Hepatocyte (in vitro differentiated cells): ENCODE measurements around the gene GPR78. TPM values are rescaled to one million over a fixed set of nuclear protein-coding genes. Genes with fewer than 3 reads are reported as not detected.
"Not testable (repeated sequence)": the region's sequence is repeated elsewhere in the genome, so short reads cannot be mapped to it uniquely, and the experiment has no call there.

Experiments used
- DNase-seq: peaks from one replicate; pipeline ENCODE4 v3.0.0-alpha.2; 2016; ENCODE audit warnings: low spot score
- H2AFZ ChIP-seq: fragments of 200-600 bp; sonication (generic); 2 replicates; pipeline ENCODE4 v1.6.0; 2016; ENCODE audit warnings: antibody characterized with exemption, mild to moderate bottlenecking
- H3K27ac ChIP-seq: fragments of 200-600 bp; sonication (generic); 2 replicates; pipeline ENCODE4 v1.5.1; 2016; ENCODE audit warnings: mild to moderate bottlenecking
- H3K27me3 ChIP-seq: fragments of 200-600 bp; sonication (generic); 2 replicates; pipeline ENCODE4 v1.6.1; 2016
- H3K36me3 ChIP-seq: fragments of 200-600 bp; sonication (generic); replicated peaks from 2 replicates; pipeline ENCODE4 v1.5.1; 2016; ENCODE audit warnings: low read depth; ENCODE audit not compliant: insufficient read depth
- H3K4me1 ChIP-seq: fragments of 200-600 bp; sonication (generic); 2 replicates; pipeline ENCODE4 v1.5.1; 2016; ENCODE audit warnings: mild to moderate bottlenecking, moderate library complexity; ENCODE audit not compliant: insufficient read depth
- H3K4me2 ChIP-seq: fragments of 200-600 bp; sonication (generic); 2 replicates; pipeline ENCODE4 v1.6.0; 2016
- H3K4me3 ChIP-seq: fragments of 200-600 bp; sonication (generic); 2 replicates; pipeline ENCODE4 v1.5.1; 2016; ENCODE audit warnings: mild to moderate bottlenecking
- H3K79me2 ChIP-seq: fragments of 200-600 bp; sonication (generic); 2 replicates; pipeline ENCODE4 v1.6.0; 2017; ENCODE audit warnings: mild to moderate bottlenecking
- H3K9me2 ChIP-seq: fragments of 200-600 bp; sonication (generic); replicated peaks from 2 replicates; pipeline ENCODE4 v1.6.0; 2017; ENCODE audit warnings: mild to moderate bottlenecking; ENCODE audit not compliant: insufficient read depth
- H3K9me3 ChIP-seq: fragments of 200-600 bp; sonication (generic); 2 replicates; pipeline ENCODE4 v1.5.1; 2016; ENCODE audit warnings: low read depth, mild to moderate bottlenecking
- H4K20me1 ChIP-seq: fragments of 200-600 bp; sonication (generic); 2 replicates; pipeline ENCODE4 v1.6.0; 2016; ENCODE audit warnings: mild to moderate bottlenecking; ENCODE audit not compliant: insufficient read depth, poor library complexity, severe bottlenecking
- EZH2 ChIP-seq: fragments of 200-600 bp; sonication (generic); IDR thresholded peaks from 2 replicates; pipeline ENCODE4 v1.6.1; 2016; ENCODE audit warnings: antibody characterized with exemption, mild to moderate bottlenecking, borderline replicate concordance
- EZH2phosphoT487 ChIP-seq: fragments of 200-600 bp; sonication (generic); IDR thresholded peaks from one replicate; pipeline ENCODE4 v1.6.1; 2018; ENCODE audit warnings: antibody characterized with exemption, mild to moderate bottlenecking, low read depth, moderate library complexity; ENCODE audit not compliant: unreplicated experiment, severe bottlenecking
- WGBS: methylation state at CpG from one replicate; pipeline ENCODE4 v1.1.6; 2016; ENCODE audit warnings: low lambda C conversion rate; ENCODE audit errors: missing lambda C conversion rate; 5-methylcytosine and 5-hydroxymethylcytosine counted together
- polyA plus RNA-seq: library from polyadenylated mRNA; unstranded; fragments of >200 nt; fragmentation: Nextera tagmentation; extraction: Ambion mirVana; gene quantifications from 2 replicates; pipeline ENCODE4 v1.2.1, GENCODE V29; 2016
- total RNA-seq: library from RNA; depleted of rRNA; stranded (reverse); fragments of >200 nt; gene quantifications from 2 replicates; pipeline ENCODE4 v1.2.3, GENCODE V29; 2014
- TF ChIP-seq, protein P1 (sequence below): fragments of 200-600 bp; sonication (generic); IDR thresholded peaks from 2 replicates; pipeline ENCODE4 v1.5.1; 2016; ENCODE audit warnings: antibody characterized with exemption, mild to moderate bottlenecking; ENCODE audit not compliant: poor library complexity

GPR78 gene
- total and polyA plus RNA-seq, 2 experiments from 2014 or later = 0.28 to 1.0 TPM

DNA sequence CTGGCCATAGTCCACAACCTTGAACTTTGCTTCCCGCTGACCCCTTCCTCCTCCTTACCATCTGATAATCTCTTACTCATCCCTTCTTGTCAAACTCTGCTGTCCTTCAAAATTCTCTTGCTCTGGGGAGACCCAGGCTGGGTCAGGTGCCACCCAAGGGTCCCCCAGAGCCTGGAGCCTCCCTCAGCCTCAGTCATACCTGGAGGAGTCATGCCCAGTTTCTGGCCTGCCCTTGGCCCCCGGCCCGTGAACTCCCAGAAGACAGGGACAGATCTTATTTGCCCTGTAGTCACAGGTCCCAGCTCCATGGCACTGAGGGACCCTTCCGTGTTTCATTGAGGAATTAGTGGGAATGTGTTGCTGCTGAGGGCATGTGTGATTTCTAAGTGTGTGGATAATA lies 4.7 kb upstream of the GPR78 start:
- Histone ChIP-seq H3K9me2 (no peaks in the 10 kb centered on the region), H4K20me1 (no peaks in the 10 kb centered on the region), H3K4me1 (no peaks in the 10 kb centered on the region), H3K4me2 (no peak overlapping the region), H3K4me3 (no peak overlapping the region), H3K27ac (no peak overlapping the region), H3K79me2 (no peaks in the 10 kb centered on the region), H3K27me3 (peaks cover 18% of the 10 kb centered on the region), H2AFZ (no peak overlapping the region), H3K9me3 (no peaks in the 10 kb centered on the region), H3K36me3 (no peaks in the 10 kb centered on the region)
- DNase-seq = no peak
- 72% methylated on average over 4 of the region's 4 CpGs for WGBS
- TF ChIP-seq EZH2 (no peak), EZH2phosphoT487 (no peak)

DNA sequence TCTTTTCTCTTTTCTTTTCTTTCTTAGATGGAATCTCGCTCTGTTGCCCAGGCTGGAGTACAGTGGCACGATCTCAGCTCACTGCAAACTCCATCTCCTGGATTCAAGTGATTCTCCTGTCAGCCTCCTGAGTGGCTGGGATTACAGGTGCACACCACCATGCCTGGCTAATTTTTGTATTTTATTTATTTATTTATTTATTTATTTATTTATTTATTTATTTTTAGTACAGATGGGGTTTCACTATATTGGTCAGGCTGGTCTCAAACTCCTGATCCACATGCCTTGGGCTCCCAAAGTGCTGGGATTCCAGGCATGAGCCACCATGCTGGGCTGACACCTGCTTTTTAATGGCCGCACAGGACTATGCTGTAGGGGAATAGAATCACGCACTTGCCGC lies 3.6 kb upstream of the GPR78 start:
- H3K4me2 ChIP-seq, H3K36me3 ChIP-seq, H3K9me3 ChIP-seq, H3K4me1 ChIP-seq, H3K9me2 ChIP-seq, H3K79me2 ChIP-seq, H3K4me3 ChIP-seq, H4K20me1 ChIP-seq, H3K27ac ChIP-seq, H2AFZ ChIP-seq, DNase-seq: not testable (repeated sequence)
- 92% methylated on average over 5 of the region's 5 CpGs for WGBS
- H3K27me3 ChIP-seq = peaks cover 27% of the 10 kb centered on the region

DNA sequence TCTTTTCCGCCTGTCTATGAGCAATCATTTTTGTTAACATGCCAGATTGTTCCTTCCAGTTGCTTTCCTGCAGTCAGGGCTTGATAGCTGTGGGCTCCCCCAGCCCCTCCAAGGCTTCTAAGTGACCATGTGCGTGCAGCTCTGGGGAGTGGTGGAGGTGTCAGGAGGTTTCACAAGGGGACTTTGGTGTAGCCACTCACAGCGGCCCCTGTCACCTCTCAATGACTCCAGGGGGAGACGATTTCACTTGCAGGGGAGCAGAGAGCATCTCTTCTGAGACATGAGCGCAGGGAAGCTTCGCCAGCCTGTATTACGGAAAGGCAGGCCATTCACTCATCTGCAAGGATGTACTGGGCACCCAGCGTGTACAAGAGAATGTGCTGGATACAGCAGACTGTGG lies 3.1 kb upstream of the GPR78 start:
- H3K27me3 ChIP-seq = peaks cover 28% of the 10 kb centered on the region
- 84% methylated on average over 8 of the region's 8 CpGs for WGBS
- H3K27ac ChIP-seq = no peak overlapping the region
- no peak for DNase-seq
- H3K36me3 ChIP-seq = no peaks in the 10 kb centered on the region
- no peak overlapping the region for H3K4me3 ChIP-seq
- no peaks in the 10 kb centered on the region for H3K9me2 ChIP-seq
- no peaks in the 10 kb centered on the region for H3K4me1 ChIP-seq
- no peak overlapping the region for H3K4me2 ChIP-seq
- no peaks in the 10 kb centered on the region for H4K20me1 ChIP-seq
- H3K79me2 ChIP-seq = no peaks in the 10 kb centered on the region
- no peaks in the 10 kb centered on the region for H3K9me3 ChIP-seq
- TF ChIP-seq EZH2 = no peak
- TF ChIP-seq, protein P1, sequence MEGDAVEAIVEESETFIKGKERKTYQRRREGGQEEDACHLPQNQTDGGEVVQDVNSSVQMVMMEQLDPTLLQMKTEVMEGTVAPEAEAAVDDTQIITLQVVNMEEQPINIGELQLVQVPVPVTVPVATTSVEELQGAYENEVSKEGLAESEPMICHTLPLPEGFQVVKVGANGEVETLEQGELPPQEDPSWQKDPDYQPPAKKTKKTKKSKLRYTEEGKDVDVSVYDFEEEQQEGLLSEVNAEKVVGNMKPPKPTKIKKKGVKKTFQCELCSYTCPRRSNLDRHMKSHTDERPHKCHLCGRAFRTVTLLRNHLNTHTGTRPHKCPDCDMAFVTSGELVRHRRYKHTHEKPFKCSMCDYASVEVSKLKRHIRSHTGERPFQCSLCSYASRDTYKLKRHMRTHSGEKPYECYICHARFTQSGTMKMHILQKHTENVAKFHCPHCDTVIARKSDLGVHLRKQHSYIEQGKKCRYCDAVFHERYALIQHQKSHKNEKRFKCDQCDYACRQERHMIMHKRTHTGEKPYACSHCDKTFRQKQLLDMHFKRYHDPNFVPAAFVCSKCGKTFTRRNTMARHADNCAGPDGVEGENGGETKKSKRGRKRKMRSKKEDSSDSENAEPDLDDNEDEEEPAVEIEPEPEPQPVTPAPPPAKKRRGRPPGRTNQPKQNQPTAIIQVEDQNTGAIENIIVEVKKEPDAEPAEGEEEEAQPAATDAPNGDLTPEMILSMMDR = no peak
- TF ChIP-seq EZH2phosphoT487 = no peak
- no peak overlapping the region for H2AFZ ChIP-seq

DNA sequence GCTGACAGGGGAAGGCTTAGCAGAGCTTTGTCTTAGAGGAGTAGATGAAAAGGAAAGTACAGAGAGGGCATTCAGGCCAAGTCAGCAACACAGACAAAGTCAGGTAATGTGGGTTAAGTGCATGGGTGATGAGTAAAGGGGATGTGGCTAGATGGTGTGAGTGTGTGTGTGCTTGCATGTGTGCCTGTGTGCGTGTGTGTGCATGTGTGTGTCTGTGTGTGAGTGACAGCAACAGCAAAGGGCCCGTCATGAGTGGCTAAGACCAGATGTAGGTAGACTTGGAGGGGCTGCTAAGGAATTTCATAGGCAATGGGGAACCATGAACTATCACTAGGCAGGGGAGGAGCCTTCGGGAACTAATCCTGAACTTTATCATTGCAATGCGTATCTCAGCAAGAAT lies 2.2 kb upstream of the GPR78 start:
- no peak overlapping the region for H2AFZ ChIP-seq
- H3K9me2 ChIP-seq = no peaks in the 10 kb centered on the region
- no peaks in the 10 kb centered on the region for H3K36me3 ChIP-seq
- no peak overlapping the region for H3K4me2 ChIP-seq
- H3K79me2 ChIP-seq = no peaks in the 10 kb centered on the region
- H3K9me3 ChIP-seq = no peaks in the 10 kb centered on the region
- no peak overlapping the region for H3K27ac ChIP-seq
- no peaks in the 10 kb centered on the region for H4K20me1 ChIP-seq
- H3K4me1 ChIP-seq = no peaks in the 10 kb centered on the region
- peaks cover 28% of the 10 kb centered on the region for H3K27me3 ChIP-seq
- WGBS = 73% methylated on average over 4 of the region's 4 CpGs
- no peak for TF ChIP-seq EZH2phosphoT487
- no peak for TF ChIP-seq EZH2
- TF ChIP-seq, protein P1 = no peak
- no peak overlapping the region for H3K4me3 ChIP-seq
- no peak for DNase-seq

DNA sequence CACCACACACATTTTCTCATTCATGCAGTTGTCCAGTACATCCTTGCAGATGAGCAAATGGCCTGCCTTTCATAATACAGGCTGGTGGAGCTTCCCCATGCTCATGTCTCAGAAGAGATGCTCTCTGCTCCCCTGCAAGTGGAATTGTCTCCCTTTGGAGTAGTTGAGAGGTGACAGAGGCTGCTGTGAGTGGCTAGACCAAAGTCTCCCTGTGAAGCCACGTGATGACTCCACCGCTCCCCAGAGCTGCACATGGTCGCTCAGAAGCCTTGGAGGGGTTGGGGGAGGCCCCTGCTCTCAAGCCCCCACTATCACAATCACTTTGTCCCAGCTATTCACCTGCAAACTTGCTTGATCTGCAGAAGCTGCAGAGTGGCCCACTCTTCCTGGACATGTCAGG lies 1.5 kb upstream of the GPR78 start:
- Histone ChIP-seq H3K9me2 (no peaks in the 10 kb centered on the region), H3K4me3 (no peak overlapping the region), H3K4me2 (no peak overlapping the region), H3K36me3 (no peaks in the 10 kb centered on the region), H3K4me1 (no peaks in the 10 kb centered on the region), H3K79me2 (no peaks in the 10 kb centered on the region), H3K27ac (no peak overlapping the region), H3K9me3 (no peaks in the 10 kb centered on the region), H2AFZ (no peak overlapping the region), H3K27me3 (peaks cover 28% of the 10 kb centered on the region), H4K20me1 (no peaks in the 10 kb centered on the region)
- WGBS = 81% methylated on average over 3 of the region's 3 CpGs
- DNase-seq = no peak
- TF ChIP-seq EZH2 (no peak), EZH2phosphoT487 (no peak)
- TF ChIP-seq, protein P1 = no peak
